ENCODE data around the gene SIGLEC11.

GRCh38 chr19:49975051-49975450, 14.1 kb upstream of the SIGLEC11 start:
- TF ChIP-seq CTCF (IDR thresholded peaks at IDR 0.05) (no peak), EZH2 (IDR thresholded peaks at IDR 0.05; ENCODE audit: borderline replicate concordance, insufficient read depth, low read depth, low read length, poor library complexity, severe bottlenecking) (no peak)
